ENCODE data around the gene NCOA5. TPM values are rescaled to one million over a fixed set of nuclear protein-coding genes. Genes with fewer than 3 reads are reported as not detected.

Gene NCOA5
- total RNA-seq, 1 donor from 2014 or later = 7.9 TPM

- no peak for FAIRE-seq
- Histone ChIP-seq H3K4me3 (ENCODE audit: low read depth, low read length) (no peak within 1 kb of the TSS), H3K36me3 (ENCODE audit: control insufficient read depth, insufficient read depth, low read length) (no peaks in the 10 kb centered on the region), H3K27me3 (ENCODE audit: control insufficient read depth, insufficient read depth, low read length) (peaks cover 51% of the 10 kb centered on the region)
- no peak for DNase-seq (ENCODE audit: low read depth)
- TF ChIP-seq CTCF (IDR thresholded peaks at IDR 0.05; ENCODE audit: insufficient read depth, low read length, severe bottlenecking) = no peak
These were observed 60.9 kb downstream of the NCOA5 start, which contains the start of gene SLC12A5 for GRCh38 chr20:46028772-46029371. Gene SLC12A5, plus strand, starts transcription at chr20:46029215. Its CDS starts 130 bp downstream, at chr20:46029345.

GRCh38 chr20:46028110-46028509 lies 61.7 kb downstream of the NCOA5 start:
- no peaks in the 10 kb centered on the region for H3K36me3 ChIP-seq (ENCODE audit: control insufficient read depth, insufficient read depth, low read length)
- H3K4me3 ChIP-seq (ENCODE audit: low read depth, low read length) = no peak overlapping the region
- peaks cover 45% of the 10 kb centered on the region for H3K27me3 ChIP-seq (ENCODE audit: control insufficient read depth, insufficient read depth, low read length)
- DNase-seq (ENCODE audit: low read depth) (no peak), FAIRE-seq (no peak)
- no peak for TF ChIP-seq CTCF (IDR thresholded peaks at IDR 0.05; ENCODE audit: insufficient read depth, low read length, severe bottlenecking)

GRCh38 chr20:46027245-46027853 lies 62.4 kb downstream of the NCOA5 start:
- no peak for FAIRE-seq

GRCh38 chr20:46025376-46025783 lies 64.4 kb downstream of the NCOA5 start:
- Histone ChIP-seq H3K4me3 (ENCODE audit: low read depth, low read length) (no peak overlapping the region), H3K27me3 (ENCODE audit: control insufficient read depth, insufficient read depth, low read length) (peaks cover 19% of the 10 kb centered on the region), H3K36me3 (ENCODE audit: control insufficient read depth, insufficient read depth, low read length) (no peaks in the 10 kb centered on the region)
- DNase-seq (ENCODE audit: low read depth) (no peak), FAIRE-seq (no peak)
- TF ChIP-seq CTCF (IDR thresholded peaks at IDR 0.05; ENCODE audit: insufficient read depth, low read length, severe bottlenecking) = no peak

More at GRCh38 chr20:46027245-46027853, 62.4 kb downstream of the NCOA5 start:
- DNase-seq (ENCODE audit: low read depth) = peak; percentile 40
- H3K27me3 ChIP-seq (ENCODE audit: control insufficient read depth, insufficient read depth, low read length) = peaks cover 37% of the 10 kb centered on the region
- H3K36me3 ChIP-seq (ENCODE audit: control insufficient read depth, insufficient read depth, low read length) = no peaks in the 10 kb centered on the region
- H3K4me3 ChIP-seq (ENCODE audit: low read depth, low read length) = no peak overlapping the region
- TF ChIP-seq CTCF (IDR thresholded peaks at IDR 0.05; ENCODE audit: insufficient read depth, low read length, severe bottlenecking) = no peak

- no peak for FAIRE-seq
These were observed 65.8 kb downstream of the NCOA5 start for GRCh38 chr20:46023999-46024398.

More at GRCh38 chr20:46023999-46024398, 65.8 kb downstream of the NCOA5 start:
- H3K36me3 ChIP-seq (ENCODE audit: control insufficient read depth, insufficient read depth, low read length) = no peaks in the 10 kb centered on the region
- H3K4me3 ChIP-seq (ENCODE audit: low read depth, low read length) = no peak overlapping the region
- TF ChIP-seq CTCF (IDR thresholded peaks at IDR 0.05; ENCODE audit: insufficient read depth, low read length, severe bottlenecking) = no peak
- peaks cover 9% of the 10 kb centered on the region for H3K27me3 ChIP-seq (ENCODE audit: control insufficient read depth, insufficient read depth, low read length)
- peak; percentile 44 for DNase-seq (ENCODE audit: low read depth)

Data from bronchial epithelial cell (primary cell).